NCI-H187 (cell line): ENCODE data around the gene DGKH.

Experiments
- DNase-seq, 2 experiments: peaks; one replicate each; lab custom pipeline; 2025; lab: John Stamatoyannopoulos, UW

Gene DGKH

DNA sequence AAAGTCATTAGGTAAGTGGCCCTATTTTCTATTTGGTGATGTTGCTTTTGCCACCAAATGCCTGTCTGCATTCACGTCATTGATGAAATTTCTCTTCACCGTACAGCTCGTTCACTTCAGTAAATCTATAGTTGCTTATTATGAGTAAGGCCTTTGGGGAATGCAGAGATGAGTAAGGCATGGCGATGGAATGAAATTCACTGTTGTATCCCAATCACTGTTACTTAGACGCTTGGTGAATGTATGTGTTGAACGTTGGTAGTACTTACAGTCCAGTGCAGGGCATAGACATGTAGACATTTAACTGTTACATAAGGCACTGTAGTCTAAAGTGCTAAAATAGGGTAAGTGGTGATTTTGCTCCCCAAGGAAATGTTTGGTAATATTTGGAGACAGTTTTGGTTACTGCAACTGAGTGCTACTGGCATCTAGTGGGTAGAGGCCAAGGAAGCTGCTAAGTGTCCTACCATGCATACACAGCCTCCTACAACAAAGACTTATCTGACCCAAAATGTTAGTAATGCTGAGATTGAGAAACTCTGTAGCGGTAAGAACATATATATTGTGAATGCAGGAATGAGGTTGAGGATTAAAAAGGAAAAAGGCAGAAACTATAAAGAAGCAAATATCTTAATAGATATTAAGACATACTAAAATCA is 229.3 kb downstream of the DGKH start:
- DNase-seq: no peak

DNA sequence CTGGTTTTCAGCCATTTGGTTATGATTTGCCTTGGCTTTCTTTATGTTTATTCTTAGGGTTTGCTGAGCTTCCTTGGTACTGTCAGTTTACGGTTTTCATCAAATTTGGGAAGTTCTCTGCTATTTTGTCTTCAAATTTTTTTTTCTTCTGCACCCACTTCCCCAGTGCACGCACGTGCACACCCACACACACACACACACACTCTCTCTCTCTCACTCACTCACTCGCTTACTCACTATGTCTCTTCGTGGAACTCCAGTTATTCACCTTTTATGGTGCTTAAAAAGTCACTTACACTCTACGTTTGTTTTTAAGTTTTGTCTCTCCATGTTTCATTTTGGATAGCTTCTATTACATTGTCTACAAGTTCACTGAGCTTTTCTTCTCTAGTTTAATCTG is 230.6 kb downstream of the DGKH start:
- no peak for DNase-seq

DNA sequence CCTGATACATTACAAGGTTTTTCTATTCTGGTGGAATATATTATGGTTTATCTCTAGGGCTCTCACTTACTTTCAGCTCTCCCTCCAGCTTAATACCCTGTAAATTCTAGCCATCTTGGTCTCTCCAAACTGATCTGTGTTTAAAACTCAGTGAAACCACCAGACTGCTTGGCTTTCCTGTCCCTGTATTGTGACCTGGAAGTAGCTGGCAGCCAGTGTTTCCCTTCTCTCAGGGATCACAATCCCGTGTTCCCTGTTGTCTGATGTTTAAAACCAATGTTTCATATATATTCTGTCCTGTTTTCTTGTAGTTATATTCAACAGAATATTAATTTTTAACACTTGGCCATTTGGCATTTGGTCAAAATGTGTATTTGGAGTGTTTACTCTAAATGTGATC is 231.5 kb downstream of the DGKH start:
- DNase-seq: no peak

DNA sequence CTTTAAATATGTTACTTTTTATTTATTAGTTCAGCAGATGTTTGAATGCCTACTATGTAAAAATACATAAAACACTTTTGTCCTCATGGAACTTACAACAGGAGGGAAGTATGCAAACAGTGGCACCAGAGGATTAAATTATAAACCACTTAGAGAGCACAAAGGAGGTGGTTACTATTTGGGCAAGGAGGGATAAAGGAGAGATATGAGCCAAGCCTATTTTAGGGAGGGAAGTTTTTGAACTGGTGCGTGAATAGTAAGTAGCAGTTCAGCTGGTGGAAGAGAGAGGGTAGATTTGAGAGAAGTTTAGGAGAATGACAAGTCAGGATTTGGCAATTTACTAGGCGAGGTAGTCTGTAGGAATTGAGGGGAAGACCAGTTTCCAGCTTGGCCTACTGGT is 232.1 kb downstream of the DGKH start:
- no peak for DNase-seq

DNA sequence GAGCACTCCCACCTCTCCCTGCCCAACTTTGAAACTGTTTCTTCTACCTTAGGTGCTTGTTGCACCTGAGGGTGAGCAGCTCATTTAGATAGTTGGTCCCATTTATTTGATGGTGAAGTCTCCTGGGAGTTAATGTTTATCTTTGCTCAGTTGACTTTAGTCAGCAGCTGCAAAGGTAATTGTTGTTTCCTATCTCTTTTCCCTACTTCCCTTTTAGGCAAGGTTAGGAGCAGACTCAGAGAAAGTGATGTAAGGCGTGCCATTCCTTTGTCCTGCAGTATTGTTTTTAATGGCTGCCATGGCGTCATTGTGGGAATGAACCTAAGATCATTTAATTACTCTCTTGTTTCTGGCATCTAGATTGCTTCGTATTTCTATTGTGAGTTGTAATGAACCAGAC is 235.1 kb downstream of the DGKH start:
- DNase-seq: no peak

DNA sequence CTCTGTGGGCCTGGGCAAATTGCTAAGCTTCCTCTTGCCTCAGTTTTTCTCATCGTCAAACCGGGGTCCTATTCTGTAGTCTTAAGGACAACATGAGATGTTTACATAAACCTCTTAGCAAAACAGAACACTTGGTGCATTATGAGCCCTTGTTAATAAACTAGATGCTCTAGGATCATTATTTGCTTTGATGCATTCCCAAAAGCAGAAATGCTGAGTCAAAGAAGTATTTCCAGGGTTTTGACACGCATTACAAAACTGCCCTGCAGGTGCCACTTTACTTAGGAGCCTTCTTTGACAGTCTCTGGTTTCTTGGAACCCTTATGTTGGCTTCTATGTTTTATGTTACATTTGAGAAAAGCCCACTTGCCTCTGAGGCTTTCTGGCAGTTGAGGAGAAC is 235.6 kb downstream of the DGKH start:
- DNase-seq: no peak
